ENCODE results near the gene PHYH. TPM values are rescaled to one million over a fixed set of nuclear protein-coding genes. Genes with fewer than 3 reads are reported as not detected.
A peak's percentile ranks its signal among the peaks of the same experiment; 100 is the strongest.
"Not testable (repeated sequence)": the region's sequence is repeated elsewhere in the genome, so short reads cannot be mapped to it uniquely, and the experiment has no call there.

The PHYH gene
- 37.0 and 48.4 TPM in 2 replicates for total RNA-seq (2014; rRNA removed)
- 29.6 TPM for polyA plus RNA-seq (2012)

GRCh38 chr10:13299437-13300287 is at the start of gene PHYH:
Gene PHYH, minus strand, starts transcription at chr10:13300064. Its CDS starts 22 bp downstream, at chr10:13300042.
- DNase-seq (ENCODE audit: low read depth) = peak; percentile 92

- peak; percentile 84 for DNase-seq (ENCODE audit: low read depth)
These were observed 48.6 kb upstream of the PHYH start, which contains the start of gene SEPHS1 for GRCh38 chr10:13348216-13349017. Gene SEPHS1, minus strand, starts transcription at chr10:13348293. Its CDS starts 3,343 bp downstream, at chr10:13344950.

DNA sequence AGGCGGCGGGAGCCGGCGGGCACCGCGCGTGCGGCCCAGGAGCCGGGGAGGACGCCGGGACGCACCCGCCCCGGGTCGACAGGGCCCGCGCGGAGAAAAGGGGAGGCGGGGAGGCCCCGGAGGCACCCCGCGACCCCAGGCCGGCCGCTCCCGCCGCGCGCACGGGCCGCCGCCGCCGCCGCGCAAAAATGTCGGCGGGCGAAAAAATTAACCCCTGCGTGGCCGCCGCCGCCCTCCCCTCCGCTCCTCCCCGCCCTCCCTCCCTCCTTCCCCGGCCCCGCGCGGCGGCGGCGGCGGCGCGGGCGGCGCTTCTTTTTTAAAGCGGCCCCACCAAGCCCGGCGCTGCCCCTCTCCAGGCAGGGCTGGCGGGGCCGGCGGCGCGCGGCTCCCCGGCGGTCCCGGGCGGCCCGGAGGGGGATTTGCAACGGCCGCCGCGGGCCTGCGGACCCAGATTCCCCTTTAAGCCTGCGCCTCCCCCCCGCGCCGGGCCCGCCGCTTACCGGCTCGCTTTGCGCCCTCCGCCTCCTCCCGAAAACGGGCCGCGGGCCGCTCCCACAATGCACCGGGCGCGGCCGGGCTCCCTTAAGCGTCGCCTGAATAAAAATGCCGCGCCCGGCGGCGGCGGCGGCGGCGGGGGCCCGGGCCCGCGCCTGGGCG is 47.8 kb upstream of the PHYH start:
- DNase-seq (ENCODE audit: low read depth) = peak; percentile 73

- peak; percentile 19 for DNase-seq (ENCODE audit: low read depth)
These were observed 47.2 kb upstream of the PHYH start for GRCh38 chr10:13347043-13347499.

DNA sequence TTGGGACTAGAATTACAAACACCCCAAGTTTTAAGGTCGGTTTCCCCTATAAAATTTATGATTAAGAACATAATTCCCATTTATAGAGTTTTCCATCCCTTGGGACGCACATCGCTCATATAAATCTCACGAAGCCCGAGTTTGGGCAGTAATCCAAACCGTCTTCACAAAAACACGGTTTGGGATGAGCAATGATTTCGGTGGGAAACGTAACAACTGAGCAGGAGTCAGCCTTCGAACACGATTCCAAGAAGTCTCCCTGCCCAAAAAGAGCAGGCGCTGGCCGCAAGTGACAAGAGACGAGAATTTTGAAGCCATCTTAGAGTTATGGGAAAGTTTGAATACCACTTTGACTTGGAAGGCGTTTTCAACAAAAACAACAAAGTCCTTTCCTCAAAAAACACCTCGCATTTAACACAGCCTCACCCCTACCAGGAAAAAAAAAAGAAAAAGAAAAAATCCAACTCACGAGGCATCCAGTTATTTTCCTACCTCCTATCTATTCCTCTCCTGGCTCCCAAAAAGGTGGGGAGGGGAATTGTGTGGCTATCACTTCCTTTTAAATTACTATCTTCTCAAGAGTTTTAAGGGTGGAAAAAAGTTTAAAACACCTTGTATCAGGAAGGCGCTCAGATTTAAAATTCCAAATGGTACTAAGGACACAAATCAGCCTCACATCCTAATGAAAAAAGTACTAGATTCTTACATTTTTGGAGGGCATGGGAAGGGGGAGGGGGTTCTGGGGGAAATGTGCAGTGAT is 46.6 kb upstream of the PHYH start:
- peak; percentile 81 for DNase-seq (ENCODE audit: low read depth)

- no peak for DNase-seq (ENCODE audit: low read depth)
These were observed 40.9 kb upstream of the PHYH start for GRCh38 chr10:13340626-13341376.

- DNase-seq (ENCODE audit: low read depth) = no peak
These were observed 40.2 kb upstream of the PHYH start for GRCh38 chr10:13340068-13340467.

DNA sequence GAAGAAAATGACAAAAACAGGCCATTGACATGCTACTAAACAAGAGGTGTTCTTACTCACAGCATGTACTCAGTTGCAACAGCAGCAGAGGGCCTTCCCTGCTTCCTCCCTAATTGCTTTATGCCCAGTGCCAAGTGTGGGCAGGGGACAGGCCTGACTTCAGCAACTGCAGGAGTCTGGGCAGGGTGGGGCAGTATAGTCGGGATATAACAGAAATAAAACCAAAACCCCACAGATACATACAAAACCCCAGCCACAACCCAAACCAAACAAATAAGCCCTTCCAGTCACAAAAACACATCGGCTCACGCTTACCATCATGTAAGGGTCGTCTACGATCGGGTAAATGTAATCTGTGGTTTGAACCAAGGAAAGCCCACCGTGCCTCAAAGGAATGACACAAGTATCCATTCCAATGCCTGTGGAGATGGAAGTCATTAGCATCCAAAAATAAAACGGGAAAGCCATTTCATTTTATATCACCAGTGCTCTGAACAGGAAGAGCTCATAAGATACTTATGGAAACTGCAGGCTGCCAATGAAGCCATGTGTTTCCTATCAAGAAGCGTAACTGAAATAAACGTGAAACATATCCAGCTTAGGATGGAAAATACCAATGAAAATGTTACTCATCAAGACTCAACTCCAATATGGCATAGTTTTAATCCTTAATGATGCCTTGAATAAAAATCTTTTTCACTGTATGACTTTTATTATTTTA is 38.7 kb upstream of the PHYH start:
- no peak for DNase-seq (ENCODE audit: low read depth)

GRCh38 chr10:13337827-13338196 is 37.9 kb upstream of the PHYH start:
- DNase-seq (ENCODE audit: low read depth) = no peak

GRCh38 chr10:13337128-13337826 is 37.4 kb upstream of the PHYH start:
- no peak for DNase-seq (ENCODE audit: low read depth)

- no peak for DNase-seq (ENCODE audit: low read depth)
These were observed 36.0 kb upstream of the PHYH start for GRCh38 chr10:13335881-13336280.

DNA sequence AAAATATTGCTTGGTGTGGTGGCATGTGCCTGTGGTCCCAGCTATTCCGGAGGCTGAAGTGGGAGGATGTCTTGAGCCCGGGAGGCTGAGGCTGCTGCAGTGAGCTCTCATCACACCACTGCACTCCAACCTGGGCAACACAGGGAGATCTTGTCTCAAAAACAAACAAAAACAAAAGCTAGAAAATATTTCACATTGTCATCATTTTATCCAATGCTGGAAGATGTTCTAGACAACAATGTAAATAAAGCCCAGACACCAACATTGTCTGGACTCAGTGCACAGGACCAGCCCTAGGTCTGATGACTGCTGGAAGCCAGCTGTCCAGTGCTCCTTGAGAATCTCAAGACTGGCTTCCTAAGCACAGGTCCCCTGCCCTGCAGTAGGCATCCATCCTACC is 34.7 kb upstream of the PHYH start:
- no peak for DNase-seq (ENCODE audit: low read depth)

- peak; percentile 32 for DNase-seq (ENCODE audit: low read depth)
These were observed 31.8 kb upstream of the PHYH start for GRCh38 chr10:13331646-13332045.

DNA sequence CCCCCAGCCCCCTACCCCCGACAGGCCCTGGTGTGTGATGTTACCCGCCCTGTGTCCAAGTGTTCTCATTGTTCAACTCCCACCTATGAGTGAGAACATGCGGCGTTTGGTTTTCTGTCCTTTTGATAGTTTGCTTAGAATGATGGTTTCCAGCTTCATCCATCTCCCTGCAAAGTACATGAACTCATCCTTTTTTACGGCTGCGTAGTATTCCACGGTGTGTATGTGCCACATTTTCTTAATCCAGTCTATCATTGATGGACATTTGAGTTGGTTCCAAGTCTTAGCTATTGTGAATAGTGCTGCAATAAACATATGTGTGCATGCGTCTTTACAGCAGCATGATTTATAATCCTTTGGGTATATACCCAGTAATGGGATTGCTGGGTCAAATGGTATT is 31.1 kb upstream of the PHYH start:
- not testable (repeated sequence) for DNase-seq (ENCODE audit: low read depth)

DNA sequence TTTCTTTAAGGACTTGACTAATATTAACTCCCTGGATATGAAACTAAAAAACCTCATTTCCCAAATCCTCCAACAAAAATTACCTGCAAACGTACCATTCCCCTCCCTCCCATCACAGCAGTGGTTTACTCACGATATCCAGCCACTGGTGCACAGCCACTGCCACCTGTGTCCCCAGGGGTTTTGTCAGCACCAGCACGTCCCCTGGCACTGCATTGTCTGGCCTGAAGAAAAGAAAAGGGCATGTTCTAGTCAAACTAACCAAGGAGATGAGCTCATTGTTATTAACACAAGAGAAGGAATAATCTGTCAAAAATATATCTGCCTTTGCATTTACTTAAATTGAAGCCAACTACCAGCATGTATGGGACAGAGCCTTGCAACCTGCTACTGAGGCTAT is 29.7 kb upstream of the PHYH start:
- DNase-seq (ENCODE audit: low read depth) = no peak

DNA sequence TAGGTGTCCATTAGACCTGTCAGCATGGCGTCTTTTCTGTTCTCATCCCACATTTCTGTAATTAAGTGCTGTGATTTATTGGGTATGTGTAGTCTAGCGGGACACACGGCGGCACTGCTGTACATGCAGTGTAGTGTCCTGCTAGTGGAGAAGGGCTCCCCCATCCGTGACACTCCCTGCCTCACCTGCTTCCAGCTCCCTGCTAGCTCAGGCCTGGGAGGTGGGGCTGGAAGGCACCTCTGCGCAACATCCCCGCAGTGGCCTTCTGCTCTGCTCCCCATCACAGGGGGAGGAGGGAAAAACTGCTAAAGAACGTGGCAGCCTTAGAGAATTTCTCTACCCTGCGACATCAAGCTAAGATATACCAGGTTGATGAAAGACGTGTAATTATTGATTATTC is 28.7 kb upstream of the PHYH start:
- no peak for DNase-seq (ENCODE audit: low read depth)

DNA sequence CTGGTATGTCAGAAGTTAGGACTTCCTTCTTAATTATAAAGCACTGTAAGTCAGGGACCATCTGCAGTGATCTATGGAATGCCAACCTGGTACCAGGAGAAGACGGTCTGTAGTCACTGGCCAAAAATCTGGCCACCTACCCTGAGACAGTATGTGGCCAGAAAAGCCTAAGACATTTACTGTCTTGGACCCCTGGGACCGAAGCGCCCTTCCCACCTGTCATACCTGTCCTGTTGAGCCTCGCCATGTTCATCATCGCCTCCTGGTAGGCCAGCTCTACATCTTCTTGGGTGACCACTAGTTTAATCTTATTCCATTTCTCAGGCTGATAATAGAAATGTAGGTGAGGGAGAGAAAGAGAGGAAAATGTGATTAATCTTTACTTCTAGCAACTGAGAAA is 28.3 kb upstream of the PHYH start:
- DNase-seq (ENCODE audit: low read depth) = no peak

DNA sequence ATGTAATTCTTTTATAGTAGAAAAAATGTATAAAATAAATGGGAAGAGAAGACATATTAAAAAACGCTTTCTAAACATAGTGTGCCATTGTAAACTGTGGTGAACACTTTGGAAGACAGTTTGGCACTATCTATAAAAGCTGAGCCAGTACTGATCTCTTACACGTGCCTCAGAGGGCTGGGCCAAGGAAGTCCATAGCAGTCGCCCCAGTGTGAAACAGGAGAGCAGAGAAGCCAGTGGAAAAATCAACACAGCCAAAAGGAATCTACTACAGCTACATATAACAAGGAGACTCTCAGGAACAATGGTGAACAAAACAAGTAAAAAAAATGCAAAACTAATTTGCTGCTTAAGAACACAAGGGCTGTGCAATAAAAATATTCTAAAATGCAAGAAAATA is 27.7 kb upstream of the PHYH start:
- no peak for DNase-seq (ENCODE audit: low read depth)

DNA sequence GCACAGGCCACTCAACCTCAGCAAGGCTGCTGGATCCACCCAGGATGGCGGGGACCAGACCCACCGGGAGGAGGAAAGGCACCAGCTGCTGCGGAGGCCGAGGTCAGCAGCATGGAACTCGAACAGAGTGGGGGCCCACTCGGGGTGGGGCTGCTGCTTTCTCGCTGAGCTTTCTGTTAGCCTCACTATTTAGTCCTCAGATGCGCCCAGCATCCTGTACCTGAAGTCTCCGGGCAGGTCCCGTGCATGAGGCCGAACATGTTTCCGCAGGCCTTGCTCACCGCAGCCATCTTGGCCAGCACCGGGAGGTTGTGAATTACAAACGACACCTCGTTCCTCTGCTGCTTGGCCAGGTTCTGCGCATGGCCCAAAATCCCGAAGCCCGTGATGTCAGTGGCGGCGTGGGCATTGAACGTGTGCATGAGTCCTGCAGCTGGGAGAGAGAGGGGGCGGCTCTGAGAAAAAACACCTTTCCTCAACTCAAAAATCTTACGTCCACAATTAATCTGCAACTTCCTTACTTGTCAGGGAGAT is 22.8 kb upstream of the PHYH start:
- no peak for DNase-seq (ENCODE audit: low read depth)
